ENCODE results near the gene MAPK10. TPM values are rescaled to one million over a fixed set of nuclear protein-coding genes. Genes with fewer than 3 reads are reported as not detected.
A peak's percentile ranks its signal among the peaks of the same experiment; 100 is the strongest.

MAPK10 gene
- polyA plus RNA-seq, 2 of the 4 experiments (the other 2 are of a cell fraction) = 1.4 to 3.4 TPM

- TF ChIP-seq MAFK (IDR thresholded peaks at IDR 0.05; ENCODE audit: partially characterized antibody) (peak; percentile 27), RFX5 (IDR thresholded peaks at IDR 0.05) (no peak), GATA3 (IDR thresholded peaks at IDR 0.05; ENCODE audit: borderline replicate concordance) (no peak)
- Histone ChIP-seq H3K4me3 (no peak overlapping the region), H3K4me2 (no peak overlapping the region), H3K4me1 (peaks cover 3% of the 10 kb centered on the region; the same call in 1 of the 3 replicates), H3K9me3 (no peaks in the 10 kb centered on the region), H3K27ac (no peak overlapping the region)
- CTCF ChIA-PET = no interaction called here
- POLR2A ChIA-PET = no interaction called here
- DNase-seq (ENCODE audit: low read depth in 1 of 2, low spot score in 1 of 2) = no peak
- no peak for FAIRE-seq
- ATAC-seq = no peak
Measured at GRCh38 chr4:86315579-86315978, 44.3 kb downstream of the MAPK10 start.

DNA sequence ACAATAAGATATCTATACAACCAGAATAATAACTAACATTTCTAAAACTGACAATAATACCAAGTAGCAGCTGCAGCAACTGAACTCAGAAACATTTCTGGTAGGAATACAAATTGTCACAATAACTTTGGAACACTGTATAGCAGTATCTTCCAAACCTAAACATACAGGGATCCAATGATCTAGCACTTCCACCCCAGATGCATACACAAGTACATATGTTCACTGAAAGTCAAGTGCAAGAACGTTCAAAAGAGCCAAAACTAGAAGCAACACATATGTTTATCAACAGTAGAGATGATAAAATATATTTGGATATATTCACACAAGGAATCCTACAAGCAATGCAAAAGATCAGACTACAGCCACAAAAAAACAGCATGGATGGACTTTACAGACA, 46.2 kb downstream of the MAPK10 start:
- peaks cover 3% of the 10 kb centered on the region; the same call in 1 of the 3 replicates for H3K4me1 ChIP-seq
- 0% methylated on average over 1 of the region's 1 CpG for WGBS (ENCODE audit: missing lambda C conversion rate)
- no peak for DNase-seq (ENCODE audit: low read depth in 1 of 2, low spot score in 1 of 2)
- no peak for ATAC-seq
- TF ChIP-seq, protein P1, sequence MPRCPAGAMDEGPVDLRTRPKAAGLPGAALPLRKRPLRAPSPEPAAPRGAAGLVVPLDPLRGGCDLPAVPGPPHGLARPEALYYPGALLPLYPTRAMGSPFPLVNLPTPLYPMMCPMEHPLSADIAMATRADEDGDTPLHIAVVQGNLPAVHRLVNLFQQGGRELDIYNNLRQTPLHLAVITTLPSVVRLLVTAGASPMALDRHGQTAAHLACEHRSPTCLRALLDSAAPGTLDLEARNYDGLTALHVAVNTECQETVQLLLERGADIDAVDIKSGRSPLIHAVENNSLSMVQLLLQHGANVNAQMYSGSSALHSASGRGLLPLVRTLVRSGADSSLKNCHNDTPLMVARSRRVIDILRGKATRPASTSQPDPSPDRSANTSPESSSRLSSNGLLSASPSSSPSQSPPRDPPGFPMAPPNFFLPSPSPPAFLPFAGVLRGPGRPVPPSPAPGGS (IDR thresholded peaks at IDR 0.05) = no peak
- TF ChIP-seq CBX2 (IDR thresholded peaks at IDR 0.05; ENCODE audit: borderline replicate concordance, low read depth) (no peak), REST (IDR thresholded peaks at IDR 0.05) (no peak), HEYL (CRISPR knock-in tag; IDR thresholded peaks at IDR 0.05) (no peak), RFX5 (IDR thresholded peaks at IDR 0.05) (no peak), NR3C1 (IDR thresholded peaks at IDR 0.05) (no peak)
- TF ChIP-seq, protein P2, sequence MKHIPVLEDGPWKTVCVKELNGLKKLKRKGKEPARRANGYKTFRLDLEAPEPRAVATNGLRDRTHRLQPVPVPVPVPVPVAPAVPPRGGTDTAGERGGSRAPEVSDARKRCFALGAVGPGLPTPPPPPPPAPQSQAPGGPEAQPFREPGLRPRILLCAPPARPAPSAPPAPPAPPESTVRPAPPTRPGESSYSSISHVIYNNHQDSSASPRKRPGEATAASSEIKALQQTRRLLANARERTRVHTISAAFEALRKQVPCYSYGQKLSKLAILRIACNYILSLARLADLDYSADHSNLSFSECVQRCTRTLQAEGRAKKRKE (CRISPR knock-in tag; IDR thresholded peaks at IDR 0.05; ENCODE audit: low read depth) = no peak
- no peak overlapping the region for H3K4me2 ChIP-seq
- ChIA-PET CTCF (no interaction called here), POLR2A (no interaction called here)
- no peak overlapping the region for H3K4me3 ChIP-seq
- no peak overlapping the region for H3K27ac ChIP-seq
- FAIRE-seq = no peak
- H3K9me3 ChIP-seq = no peaks in the 10 kb centered on the region

- no peak overlapping the region for H3K27ac ChIP-seq
- ATAC-seq = no peak
- peaks cover 3% of the 10 kb centered on the region; the same call in 1 of the 3 replicates for H3K4me1 ChIP-seq
Measured at GRCh38 chr4:86307432-86307831, 52.4 kb downstream of the MAPK10 start.

GRCh38 chr4:86306816-86307215, 53.0 kb downstream of the MAPK10 start:
- FAIRE-seq (no peak), DNase-seq (ENCODE audit: low read depth in 1 of 2, low spot score in 1 of 2) (no peak), ATAC-seq (no peak)
- Histone ChIP-seq H3K4me1 (peaks cover 3% of the 10 kb centered on the region; the same call in 1 of the 3 replicates), H3K9me3 (peaks cover 12% of the 10 kb centered on the region; the same call in 1 of the 3 replicates), H3K4me2 (no peak overlapping the region), H3K4me3 (no peak overlapping the region), H3K27ac (no peak overlapping the region)
- POLR2A ChIA-PET = no interaction called here
- CTCF ChIA-PET = no interaction called here
- WGBS (ENCODE audit: missing lambda C conversion rate) = 78% methylated on average over 3 of the region's 3 CpGs
- TF ChIP-seq REST (IDR thresholded peaks at IDR 0.05) (no peak), PHF8 (IDR thresholded peaks at IDR 0.05; ENCODE audit: borderline replicate concordance, low read depth) (no peak), CHD2 (IDR thresholded peaks at IDR 0.05; ENCODE audit: low read length, partially characterized antibody) (no peak), TP53 (CRISPR knock-in tag; IDR thresholded peaks at IDR 0.05) (no peak), HOXB5 (CRISPR knock-in tag; IDR thresholded peaks at IDR 0.05) (no peak), ESRRA (IDR thresholded peaks at IDR 0.05; ENCODE audit: borderline replicate concordance, low read length) (no peak), HEYL (CRISPR knock-in tag; IDR thresholded peaks at IDR 0.05) (no peak)
- TF ChIP-seq, protein P3, sequence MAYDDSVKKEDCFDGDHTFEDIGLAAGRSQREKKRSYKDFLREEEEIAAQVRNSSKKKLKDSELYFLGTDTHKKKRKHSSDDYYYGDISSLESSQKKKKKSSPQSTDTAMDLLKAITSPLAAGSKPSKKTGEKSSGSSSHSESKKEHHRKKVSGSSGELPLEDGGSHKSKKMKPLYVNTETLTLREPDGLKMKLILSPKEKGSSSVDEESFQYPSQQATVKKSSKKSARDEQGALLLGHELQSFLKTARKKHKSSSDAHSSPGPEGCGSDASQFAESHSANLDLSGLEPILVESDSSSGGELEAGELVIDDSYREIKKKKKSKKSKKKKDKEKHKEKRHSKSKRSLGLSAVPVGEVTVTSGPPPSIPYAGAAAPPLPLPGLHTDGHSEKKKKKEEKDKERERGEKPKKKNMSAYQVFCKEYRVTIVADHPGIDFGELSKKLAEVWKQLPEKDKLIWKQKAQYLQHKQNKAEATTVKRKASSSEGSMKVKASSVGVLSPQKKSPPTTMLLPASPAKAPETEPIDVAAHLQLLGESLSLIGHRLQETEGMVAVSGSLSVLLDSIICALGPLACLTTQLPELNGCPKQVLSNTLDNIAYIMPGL (CRISPR knock-in tag; IDR thresholded peaks at IDR 0.05; ENCODE audit: borderline replicate concordance) = no peak

More at GRCh38 chr4:86307432-86307831, 52.4 kb downstream of the MAPK10 start:
- no peak overlapping the region for H3K4me3 ChIP-seq
- ChIA-PET CTCF (no interaction called here), POLR2A (no interaction called here)
- TF ChIP-seq HDAC2 (IDR thresholded peaks at IDR 0.05) (no peak), HOXB13 (CRISPR knock-in tag; IDR thresholded peaks at IDR 0.05; ENCODE audit: low read depth) (no peak)
- TF ChIP-seq, protein P2 (CRISPR knock-in tag; IDR thresholded peaks at IDR 0.05; ENCODE audit: low read depth) = no peak
- H3K9me3 ChIP-seq = peaks cover 8% of the 10 kb centered on the region; the same call in 1 of the 3 replicates
- no peak overlapping the region for H3K4me2 ChIP-seq
- DNase-seq (ENCODE audit: low read depth in 1 of 2, low spot score in 1 of 2) (no peak), FAIRE-seq (no peak)
